ENCODE data around the gene UEVLD.

- TF ChIP-seq, protein P1, sequence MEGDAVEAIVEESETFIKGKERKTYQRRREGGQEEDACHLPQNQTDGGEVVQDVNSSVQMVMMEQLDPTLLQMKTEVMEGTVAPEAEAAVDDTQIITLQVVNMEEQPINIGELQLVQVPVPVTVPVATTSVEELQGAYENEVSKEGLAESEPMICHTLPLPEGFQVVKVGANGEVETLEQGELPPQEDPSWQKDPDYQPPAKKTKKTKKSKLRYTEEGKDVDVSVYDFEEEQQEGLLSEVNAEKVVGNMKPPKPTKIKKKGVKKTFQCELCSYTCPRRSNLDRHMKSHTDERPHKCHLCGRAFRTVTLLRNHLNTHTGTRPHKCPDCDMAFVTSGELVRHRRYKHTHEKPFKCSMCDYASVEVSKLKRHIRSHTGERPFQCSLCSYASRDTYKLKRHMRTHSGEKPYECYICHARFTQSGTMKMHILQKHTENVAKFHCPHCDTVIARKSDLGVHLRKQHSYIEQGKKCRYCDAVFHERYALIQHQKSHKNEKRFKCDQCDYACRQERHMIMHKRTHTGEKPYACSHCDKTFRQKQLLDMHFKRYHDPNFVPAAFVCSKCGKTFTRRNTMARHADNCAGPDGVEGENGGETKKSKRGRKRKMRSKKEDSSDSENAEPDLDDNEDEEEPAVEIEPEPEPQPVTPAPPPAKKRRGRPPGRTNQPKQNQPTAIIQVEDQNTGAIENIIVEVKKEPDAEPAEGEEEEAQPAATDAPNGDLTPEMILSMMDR (IDR thresholded peaks at IDR 0.05): no peak
- no peak for TF ChIP-seq POLR2A (IDR thresholded peaks at IDR 0.05)
Observed at GRCh38 chr11:18567081-18567480, 21.5 kb downstream of the UEVLD start.
